Measurements from ENCODE around the gene MAGEB1.

The MAGEB1 gene, protein sequence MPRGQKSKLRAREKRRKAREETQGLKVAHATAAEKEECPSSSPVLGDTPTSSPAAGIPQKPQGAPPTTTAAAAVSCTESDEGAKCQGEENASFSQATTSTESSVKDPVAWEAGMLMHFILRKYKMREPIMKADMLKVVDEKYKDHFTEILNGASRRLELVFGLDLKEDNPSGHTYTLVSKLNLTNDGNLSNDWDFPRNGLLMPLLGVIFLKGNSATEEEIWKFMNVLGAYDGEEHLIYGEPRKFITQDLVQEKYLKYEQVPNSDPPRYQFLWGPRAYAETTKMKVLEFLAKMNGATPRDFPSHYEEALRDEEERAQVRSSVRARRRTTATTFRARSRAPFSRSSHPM

DNA sequence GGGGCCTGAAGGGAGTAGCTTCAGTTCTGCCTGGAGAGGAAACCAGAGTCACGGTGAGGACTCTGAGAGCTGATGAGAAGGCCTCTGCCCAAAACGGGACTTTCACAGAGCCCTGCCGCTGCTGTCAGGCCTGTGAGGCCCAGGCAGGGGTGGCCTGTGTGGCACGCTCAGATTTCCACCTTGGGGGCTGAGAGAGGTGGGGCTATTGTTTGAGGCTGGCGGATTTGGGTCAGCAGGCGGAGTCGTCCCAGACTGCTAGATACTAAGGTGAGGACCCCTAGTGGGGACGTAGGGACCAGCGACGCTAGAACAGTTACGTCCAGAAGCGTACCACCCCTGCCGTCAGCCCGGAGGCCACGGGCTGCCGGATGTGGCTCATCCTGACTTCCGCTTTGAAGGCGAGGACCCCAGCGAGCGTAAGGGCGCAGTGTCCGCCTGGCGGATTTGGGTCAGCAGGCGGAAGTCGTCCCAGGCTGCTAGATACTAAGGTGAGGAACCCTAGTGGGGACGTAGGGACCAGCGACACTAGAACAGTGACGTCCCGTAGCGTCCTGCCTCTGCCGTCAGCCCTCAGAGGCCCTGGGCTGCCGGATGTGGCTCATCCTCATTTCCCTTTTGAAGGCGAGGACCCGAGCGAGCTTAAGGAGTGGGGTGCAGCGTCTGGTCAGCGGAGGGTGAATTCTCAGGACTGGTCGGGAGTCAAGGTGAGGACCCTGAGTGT lies at the start of gene MAGEB1:
MAGEB1 (plus strand) TSS at position 378 of the 721 bp plus-strand sequence. CDS start 3,348 bp downstream, outside the sequence.
- no peak within 1 kb of the TSS for H3K4me3 ChIP-seq (ENCODE audit: low read depth, low read length)
- DNase-seq (ENCODE audit: low read depth), result no peak

DNA sequence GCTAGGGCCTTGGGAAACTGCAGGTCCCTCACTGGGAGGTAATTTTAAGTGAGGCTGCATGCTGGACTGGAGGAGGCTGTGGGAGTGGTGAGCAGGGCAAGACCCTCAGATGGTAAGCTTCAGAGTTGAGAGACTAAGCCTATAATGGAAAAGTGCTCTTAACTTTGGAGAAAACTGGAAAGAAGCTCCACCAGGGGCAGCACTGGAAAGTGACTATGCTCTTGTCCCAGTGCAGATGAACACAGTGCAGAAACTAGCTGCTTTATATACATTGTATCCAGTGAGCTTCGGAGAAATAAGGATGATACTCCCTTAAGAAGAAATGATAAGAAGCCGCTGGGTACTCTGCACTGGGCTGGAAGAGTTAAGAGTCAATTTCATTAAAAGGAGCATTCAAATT lies 34.8 kb upstream of the MAGEB1 start:
- no peak overlapping the region for H3K4me3 ChIP-seq (ENCODE audit: low read depth, low read length)
- DNase-seq (ENCODE audit: low read depth), result no peak

DNA sequence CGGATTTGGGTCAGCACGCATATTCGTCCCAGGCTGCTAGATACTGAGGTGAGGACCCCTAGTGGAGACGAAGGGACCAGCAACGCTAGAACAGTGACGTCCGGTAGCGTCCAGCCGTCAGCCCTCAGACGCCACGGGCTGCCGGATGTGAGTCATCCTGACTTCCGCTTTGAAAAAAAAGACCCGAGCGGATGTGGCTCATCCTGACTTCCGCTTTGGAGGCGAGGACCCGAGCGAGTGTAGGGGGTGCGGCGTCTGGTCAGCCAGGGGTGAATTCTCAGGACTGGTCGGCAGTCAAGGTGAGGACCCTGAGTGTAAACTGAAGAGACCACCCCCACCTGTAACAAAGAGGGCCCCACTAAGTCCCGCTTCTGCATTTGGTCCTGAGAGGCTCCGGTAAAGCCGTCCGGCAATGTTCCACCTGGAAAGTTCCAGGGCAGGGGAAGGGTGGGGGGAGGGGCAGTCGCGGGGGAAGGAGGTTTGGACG lies 31.5 kb upstream of the MAGEB1 start, which contains the start of gene MAGEB2:
MAGEB2 (plus strand) TSS at position 207 of the 487 bp plus-strand sequence. CDS start 3,018 bp downstream, outside the sequence.
- no peak within 1 kb of the TSS for H3K4me3 ChIP-seq (ENCODE audit: low read depth, low read length)
- DNase-seq (ENCODE audit: low read depth), result no peak

DNA sequence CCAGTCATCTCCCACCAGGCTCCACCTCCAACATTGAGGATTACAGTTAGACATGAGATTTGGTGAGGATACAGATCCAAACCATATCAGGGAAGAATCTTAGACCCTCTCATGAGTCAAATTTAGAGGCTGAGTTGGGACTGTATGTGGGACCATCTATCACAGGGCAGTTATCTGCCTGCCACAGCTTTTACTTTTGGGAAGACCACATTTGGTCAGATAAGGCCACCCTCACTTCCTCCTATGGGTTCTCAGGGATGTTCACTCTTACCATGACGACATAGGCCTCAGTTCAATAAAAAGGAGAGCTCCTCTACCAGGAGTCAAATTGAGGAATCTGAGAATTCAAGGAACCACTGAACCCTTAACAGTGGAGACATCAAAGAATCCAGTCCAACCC lies 29.5 kb upstream of the MAGEB1 start:
- no peak for DNase-seq (ENCODE audit: low read depth)
- no peak overlapping the region for H3K4me3 ChIP-seq (ENCODE audit: low read depth, low read length)

DNA sequence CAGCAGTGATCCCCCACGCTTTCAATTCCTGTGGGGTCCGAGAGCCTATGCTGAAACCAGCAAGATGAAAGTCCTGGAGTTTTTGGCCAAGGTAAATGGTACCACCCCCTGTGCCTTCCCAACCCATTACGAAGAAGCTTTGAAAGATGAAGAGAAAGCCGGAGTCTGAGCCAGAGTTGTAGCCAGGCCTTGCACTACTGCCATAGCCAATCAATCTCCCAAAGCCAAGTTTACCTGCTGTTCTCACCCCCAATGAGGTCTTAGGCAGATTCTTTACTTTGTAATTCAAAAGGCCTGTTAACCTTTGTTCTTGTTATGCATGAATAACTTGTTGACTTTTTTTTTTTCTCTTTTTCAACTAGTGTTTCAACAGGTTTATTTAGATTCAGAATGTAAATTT lies 27.6 kb upstream of the MAGEB1 start:
- DNase-seq (ENCODE audit: low read depth), result no peak

DNA sequence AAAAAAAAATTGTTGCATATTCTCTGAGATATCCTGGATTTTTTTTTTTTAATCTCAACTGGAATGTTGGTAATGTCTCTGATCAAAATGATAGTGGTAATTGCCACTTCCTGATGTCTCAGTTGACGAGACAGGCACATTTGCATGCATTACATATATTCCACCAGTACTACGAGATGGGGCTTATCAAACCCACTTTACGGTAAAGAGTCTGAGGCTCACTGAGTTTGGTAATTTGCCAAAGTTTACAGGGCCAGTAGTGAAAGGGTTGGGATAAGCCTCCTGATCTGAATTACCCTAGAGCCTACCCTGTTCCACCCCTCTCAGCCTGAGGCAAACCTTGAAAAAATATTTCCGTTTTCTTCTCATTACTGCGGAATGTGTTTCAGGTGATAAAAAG lies 26.3 kb upstream of the MAGEB1 start:
- DNase-seq (ENCODE audit: low read depth), result no peak
- no peak overlapping the region for H3K4me3 ChIP-seq (ENCODE audit: low read depth, low read length)

More for the DNA sequence above, 27.6 kb upstream of the MAGEB1 start:
- H3K4me3 ChIP-seq (ENCODE audit: low read depth, low read length), result no peak overlapping the region

DNA sequence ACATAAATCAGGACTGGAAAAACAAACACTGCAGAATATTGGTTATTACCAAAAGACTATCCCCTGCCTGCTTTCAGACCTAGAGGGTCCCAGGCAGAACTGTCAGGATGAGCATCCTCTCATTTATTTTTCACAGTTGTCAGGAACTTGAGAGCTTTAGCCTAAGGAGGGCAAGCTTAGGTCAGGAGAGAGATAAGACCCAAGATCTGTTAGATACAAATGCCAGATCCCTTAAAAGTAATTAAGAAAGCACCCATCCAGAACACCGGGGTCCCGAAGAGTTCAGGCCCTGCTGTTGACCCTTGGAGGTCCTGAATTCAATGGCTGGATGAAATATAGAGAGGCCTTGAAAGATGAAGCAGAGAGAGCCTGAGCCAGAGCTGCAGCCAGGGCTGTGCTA lies 22.4 kb upstream of the MAGEB1 start:
- DNase-seq (ENCODE audit: low read depth), result no peak

DNA sequence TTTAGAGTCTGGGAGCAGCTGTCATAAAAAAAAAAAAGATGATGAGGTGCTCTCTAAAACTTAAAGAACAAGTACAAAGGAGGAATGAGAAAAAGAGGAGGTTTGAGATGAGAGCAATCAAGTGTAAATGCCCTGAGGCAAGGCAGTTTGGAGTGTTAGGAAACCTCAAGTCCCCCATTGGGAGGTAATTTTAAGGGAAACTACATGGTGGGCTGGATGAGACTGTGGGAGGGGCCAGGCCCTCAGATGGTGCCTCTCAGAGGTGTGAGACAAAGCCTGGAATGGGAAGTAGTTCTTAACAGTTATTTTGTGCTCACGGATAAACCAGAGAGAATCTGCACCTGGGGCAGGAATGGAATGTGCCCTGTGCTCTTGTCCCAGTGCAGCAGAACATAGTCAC lies 18.4 kb upstream of the MAGEB1 start:
- no peak overlapping the region for H3K4me3 ChIP-seq (ENCODE audit: low read depth, low read length)
- no peak for DNase-seq (ENCODE audit: low read depth)

More for the DNA sequence above, 22.4 kb upstream of the MAGEB1 start:
- H3K4me3 ChIP-seq (ENCODE audit: low read depth, low read length), result no peak overlapping the region

DNA sequence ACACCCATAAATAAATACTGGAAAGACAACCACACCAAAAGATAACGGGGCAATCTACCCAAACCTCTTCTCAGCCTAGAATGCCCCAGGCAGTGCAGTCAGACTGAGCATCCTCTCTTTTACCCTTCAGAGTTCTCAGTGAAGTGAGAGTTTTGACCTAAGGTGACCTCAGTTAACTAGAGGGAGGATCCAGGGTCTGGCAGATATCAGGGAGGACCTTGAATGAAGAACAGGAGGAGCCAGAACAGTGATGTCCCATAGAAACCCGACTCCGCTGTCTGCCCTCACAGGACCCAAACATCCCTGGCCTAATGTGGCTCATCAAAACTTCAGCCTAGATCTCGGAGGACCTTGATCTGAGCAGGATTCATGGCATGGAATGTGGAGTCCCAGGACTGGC lies 16.6 kb upstream of the MAGEB1 start, which contains the start of gene MAGEB3:
MAGEB3 (plus strand) TSS at position 263 of the 400 bp plus-strand sequence. CDS start 5,268 bp downstream, outside the sequence.
- H3K4me3 ChIP-seq (ENCODE audit: low read depth, low read length), result no peak within 1 kb of the TSS
- no peak for DNase-seq (ENCODE audit: low read depth)

DNA sequence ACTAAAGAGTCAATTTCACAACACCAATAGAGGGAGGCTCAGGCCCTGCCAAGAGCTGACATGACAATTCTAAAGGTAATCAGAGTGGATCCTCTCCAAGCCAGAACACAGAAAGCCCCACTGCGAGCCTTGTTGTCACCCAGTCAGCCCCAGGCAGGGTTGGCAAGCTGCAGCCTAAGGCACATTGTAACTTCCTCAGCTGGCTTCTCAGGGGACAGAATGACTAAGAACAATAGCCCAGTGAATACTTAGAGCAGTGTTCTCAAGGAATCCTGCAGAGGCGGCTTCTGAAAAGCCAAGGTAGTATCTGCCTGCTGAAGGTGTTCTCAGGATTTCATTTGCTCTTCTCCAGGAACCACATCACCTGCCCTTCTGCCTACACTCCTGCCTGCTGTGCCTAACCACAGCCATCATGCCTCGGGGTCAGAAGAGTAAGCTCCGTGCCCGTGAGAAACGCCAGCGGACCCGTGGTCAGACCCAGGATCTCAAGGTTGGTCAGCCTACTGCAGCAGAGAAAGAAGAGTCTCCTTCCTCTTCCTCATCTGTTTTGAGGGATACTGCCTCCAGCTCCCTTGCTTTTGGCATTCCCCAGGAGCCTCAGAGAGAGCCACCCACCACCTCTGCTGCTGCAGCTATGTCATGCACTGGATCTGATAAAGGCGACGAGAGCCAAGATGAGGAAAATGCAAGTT lies 5.1 kb upstream of the MAGEB1 start, which contains the start of gene MAGEB4:
MAGEB4 (plus strand) TSS at position 277 of the 692 bp plus-strand sequence; CDS start at position 413, 136 bp downstream.
- H3K4me3 ChIP-seq (ENCODE audit: low read depth, low read length), result no peak within 1 kb of the TSS
- no peak for DNase-seq (ENCODE audit: low read depth)

DNA sequence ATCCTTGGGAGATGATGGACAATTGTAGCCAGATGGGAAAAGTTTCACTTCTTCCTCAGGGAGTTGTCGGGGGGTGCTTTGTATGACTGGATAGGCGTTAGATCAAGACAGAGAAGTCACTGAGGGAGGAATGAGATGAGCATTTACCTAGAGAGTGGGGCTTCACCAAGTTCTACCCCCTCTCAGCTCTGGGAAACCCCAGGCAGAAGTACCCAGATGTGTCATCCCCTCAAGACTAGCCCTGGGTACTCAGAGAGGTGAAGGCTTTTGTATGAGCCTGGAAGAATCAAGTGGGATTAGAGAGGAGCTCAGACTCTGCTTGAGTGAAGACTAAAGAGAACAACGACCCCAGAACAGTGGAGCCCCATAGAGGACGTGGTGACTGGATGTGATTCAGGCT lies 1.9 kb downstream of the MAGEB1 start:
- DNase-seq (ENCODE audit: low read depth), result no peak
- no peak overlapping the region for H3K4me3 ChIP-seq (ENCODE audit: low read depth, low read length)

DNA sequence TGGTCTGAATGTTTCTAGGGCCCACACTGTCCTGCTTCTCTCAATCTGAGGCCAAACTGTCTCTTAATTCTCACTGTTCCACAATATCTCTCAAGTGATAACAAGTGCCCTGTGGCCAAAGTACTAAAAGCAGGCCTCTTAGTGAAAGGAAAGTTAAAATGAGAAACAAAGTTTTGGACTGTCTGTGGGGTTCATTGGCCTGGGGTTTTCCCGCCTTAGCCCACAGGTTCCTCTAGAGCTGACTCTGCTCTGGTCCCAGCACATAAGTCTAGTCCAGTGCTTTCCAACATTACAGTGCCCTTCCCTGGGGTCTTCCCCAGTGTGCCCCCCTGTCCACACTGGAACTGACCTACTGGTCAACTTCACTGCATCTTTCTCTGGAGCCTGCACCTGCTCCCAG lies 6.3 kb downstream of the MAGEB1 start:
- DNase-seq (ENCODE audit: low read depth), result no peak

DNA sequence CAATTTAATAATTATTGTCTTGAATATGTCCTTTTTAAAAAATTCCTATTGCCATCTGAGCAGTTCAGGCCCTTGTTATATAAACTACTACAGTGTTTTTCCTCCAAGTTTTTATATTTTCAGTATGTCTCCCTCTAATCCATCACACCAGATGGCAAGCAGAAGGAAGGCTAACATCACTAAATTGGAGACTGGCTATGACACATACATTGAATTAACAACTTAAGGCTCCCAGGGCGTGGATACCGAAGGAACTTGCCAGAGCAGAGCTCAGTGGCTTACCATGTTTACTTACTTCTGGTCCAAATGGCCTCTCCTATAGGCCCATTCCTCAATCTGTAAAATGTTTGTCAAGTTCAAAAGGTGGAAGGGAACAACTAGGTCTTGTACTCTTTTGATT lies 13.0 kb downstream of the MAGEB1 start:
- no peak for DNase-seq (ENCODE audit: low read depth)

More for the DNA sequence above, 6.3 kb downstream of the MAGEB1 start:
- H3K4me3 ChIP-seq (ENCODE audit: low read depth, low read length), result no peak overlapping the region

DNA sequence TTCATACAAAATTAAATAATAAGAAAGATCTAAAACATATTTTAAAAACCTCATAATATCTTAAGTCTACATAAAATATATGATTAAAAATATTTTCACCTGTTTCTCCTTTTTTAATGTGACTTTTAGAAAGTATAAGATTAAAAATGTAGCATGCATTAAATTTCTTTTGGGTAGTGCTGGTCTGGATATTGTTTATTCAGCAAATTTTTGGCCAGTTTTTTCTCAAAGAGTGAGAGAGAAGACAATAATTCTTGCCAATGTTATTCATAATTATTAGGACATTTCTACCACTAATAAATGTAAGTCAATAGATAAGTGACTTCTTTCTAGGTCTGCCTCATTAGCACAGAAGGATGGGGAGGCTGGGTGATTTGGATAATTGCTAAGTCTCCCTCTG lies 14.1 kb downstream of the MAGEB1 start:
- no peak overlapping the region for H3K4me3 ChIP-seq (ENCODE audit: low read depth, low read length)
- DNase-seq (ENCODE audit: low read depth), result no peak

More for the DNA sequence above, 13.0 kb downstream of the MAGEB1 start:
- H3K4me3 ChIP-seq (ENCODE audit: low read depth, low read length), result no peak overlapping the region

DNA sequence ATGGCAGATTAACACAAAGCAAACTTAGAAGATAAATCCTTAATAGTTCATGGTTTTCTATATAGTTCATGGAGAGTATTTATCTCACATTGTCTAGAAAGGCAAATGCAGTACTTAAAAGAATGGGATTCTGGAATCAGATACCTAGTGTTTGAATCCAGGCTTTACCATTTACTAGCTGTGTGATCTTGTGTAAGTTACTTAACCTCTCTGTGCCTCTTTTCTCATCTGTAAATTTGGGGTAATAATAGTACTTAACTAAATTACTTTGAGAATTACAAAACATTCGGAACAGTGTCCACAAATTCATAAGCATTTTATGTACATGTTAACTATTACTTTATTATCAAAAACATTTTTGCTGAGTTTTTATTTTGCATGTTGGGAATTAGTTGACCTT lies 15.8 kb downstream of the MAGEB1 start:
- no peak overlapping the region for H3K4me3 ChIP-seq (ENCODE audit: low read depth, low read length)
- DNase-seq (ENCODE audit: low read depth), result no peak

DNA sequence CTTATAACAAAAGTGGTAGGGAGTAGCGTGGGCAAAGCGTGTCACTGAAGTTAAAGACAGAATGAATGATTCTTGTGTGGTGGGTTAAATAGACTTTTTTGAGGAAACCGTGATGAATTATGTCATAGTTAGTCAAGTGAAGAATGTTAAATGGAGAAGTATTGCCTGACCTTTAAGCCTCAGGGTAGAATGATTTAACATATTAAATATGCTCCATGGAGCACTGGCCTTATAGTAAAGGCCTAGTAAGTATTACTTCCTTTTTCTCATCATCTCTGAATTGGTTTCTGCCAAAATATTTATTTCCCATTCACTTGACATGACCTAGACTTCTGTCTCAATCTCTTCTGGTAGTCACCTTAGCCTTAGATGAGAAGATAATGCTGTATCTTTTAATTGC lies 23.7 kb downstream of the MAGEB1 start:
- DNase-seq (ENCODE audit: low read depth), result no peak

DNA sequence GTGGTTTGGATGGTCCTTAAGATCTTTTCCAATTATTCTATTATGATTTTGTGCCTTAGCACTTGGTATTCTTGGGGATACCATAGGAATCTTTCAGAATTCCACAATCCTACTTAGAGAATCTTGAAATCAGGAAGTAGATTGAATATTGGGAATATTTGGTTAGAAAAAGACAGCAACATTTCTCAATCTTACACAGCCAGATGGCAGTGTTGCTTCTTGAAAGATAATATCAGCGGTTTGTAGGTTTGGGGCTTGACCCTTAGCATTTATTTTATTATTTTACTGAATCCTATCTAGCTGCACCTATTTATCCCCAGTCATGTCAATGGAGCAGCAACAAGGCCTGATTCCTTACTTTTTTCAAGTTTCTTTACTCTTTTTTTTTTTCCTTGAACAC lies 28.6 kb downstream of the MAGEB1 start:
- DNase-seq (ENCODE audit: low read depth), result no peak
- no peak overlapping the region for H3K4me3 ChIP-seq (ENCODE audit: low read depth, low read length)

More for the DNA sequence above, 23.7 kb downstream of the MAGEB1 start:
- no peak overlapping the region for H3K4me3 ChIP-seq (ENCODE audit: low read depth, low read length)

DNA sequence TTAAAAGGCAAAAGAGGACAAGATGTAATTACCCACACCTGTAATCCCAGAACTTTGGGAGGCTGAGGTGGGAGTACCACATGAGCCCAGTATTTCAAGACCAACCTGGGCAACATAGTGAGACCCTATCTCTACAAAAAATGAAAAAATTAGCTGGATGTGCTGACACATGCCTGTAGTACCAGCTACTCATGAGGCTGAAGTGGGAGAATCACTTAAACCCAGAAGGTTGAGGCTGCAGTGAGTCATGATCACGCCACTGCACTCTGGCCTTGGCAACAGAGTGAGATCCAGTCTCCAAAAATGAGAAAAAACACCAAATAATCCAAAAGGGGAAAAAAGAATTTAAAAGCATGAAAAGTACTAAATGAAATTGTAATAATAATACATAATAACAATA lies 31.4 kb downstream of the MAGEB1 start:
- no peak for DNase-seq (ENCODE audit: low read depth)
- H3K4me3 ChIP-seq (ENCODE audit: low read depth, low read length), result no peak overlapping the region

DNA sequence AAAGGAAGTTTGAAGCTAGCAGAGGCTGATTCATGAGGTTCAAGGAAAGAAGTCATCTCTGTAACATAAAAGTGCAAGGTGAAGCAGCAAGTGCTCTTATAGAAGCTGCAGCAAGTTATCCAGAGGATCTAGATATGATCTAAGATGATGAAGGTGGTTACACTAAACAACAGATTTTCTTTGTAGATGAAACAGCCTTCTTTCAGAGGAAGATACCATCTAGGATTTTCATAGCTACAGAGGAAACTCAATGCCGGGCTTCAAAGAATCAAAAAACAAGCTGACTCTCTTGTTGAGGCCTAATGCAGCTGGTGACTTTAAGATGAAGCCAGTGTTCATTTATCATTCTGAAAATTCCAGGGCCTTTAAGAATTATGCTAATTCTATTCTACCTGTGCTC lies 33.5 kb downstream of the MAGEB1 start:
- no peak overlapping the region for H3K4me3 ChIP-seq (ENCODE audit: low read depth, low read length)
- DNase-seq (ENCODE audit: low read depth), result no peak

DNA sequence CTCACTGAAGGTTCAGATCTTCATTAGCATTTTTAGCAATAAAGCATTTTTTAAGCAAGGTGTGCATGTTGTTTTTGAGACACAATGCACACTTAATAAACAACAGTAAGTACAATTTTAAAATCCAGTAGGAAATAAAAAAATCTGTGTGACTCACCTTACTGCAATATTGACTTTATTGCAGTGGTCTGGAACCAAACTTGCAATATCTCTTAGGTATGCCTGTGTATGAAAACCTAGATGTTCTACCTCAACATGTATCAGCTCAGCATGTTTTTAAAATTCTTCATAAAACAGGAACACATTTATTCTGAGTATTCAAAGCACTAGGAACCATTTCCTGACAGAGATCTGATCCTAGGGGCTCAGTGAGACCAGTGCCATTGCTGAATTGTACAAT lies 35.6 kb downstream of the MAGEB1 start:
- DNase-seq (ENCODE audit: low read depth), result no peak
- no peak overlapping the region for H3K4me3 ChIP-seq (ENCODE audit: low read depth, low read length)
